Activated CD8-positive, alpha-beta memory T cell treated with anti-CD3 and anti-CD28 coated beads for 1 hour (primary cell): ENCODE measurements around the gene DIO3.

Experiments used
- DNase-seq, 2 donors: peaks; one replicate each; pipeline ENCODE4 v3.0.0-alpha.2; 2020; ENCODE audit warnings: low read depth in 1 of 2; ENCODE audit errors: extremely low read depth in 1 of 2

The DIO3 gene

DNA sequence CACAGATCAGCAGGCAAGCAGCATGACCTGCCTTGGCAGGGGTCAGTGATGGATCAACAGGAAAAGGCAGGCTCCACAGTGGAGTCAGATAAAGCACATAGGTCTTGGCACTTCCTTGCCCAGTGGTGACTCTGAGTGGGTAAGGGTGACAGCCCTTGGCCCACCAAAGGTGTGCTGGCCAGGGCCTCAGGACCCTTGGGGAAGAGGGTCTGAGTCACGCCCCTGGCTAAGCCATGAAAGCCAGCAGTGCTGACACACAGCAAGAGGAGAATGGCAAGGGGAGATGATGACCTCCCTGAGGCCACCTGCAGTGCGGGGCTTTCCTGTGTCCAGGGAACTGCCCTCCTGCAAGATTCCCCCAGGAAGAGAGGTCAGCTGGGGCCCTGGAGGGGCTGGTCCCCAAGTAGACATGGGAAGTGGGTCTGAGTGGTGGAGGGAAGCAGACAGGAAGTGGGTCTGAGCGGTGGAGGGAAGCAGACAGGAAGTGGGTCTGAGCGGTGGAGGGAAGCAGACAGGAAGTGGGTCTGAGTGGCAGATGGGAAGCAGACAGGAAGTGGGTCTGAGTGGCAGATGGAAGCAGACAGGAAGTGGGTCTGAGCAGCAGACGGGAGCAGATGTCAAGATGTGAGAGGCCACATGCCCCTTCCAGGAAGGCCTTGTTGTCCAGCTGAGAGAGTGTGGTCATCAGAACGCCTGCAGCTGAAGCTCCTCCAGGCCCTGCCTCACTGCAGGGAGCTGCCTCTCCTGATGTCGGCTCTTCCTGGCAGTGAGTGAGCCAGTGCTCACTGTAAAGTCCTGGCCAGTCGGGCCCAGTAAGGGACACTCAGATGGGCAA, 34.8 kb downstream of the DIO3 start:
- DNase-seq = no peak

DNA sequence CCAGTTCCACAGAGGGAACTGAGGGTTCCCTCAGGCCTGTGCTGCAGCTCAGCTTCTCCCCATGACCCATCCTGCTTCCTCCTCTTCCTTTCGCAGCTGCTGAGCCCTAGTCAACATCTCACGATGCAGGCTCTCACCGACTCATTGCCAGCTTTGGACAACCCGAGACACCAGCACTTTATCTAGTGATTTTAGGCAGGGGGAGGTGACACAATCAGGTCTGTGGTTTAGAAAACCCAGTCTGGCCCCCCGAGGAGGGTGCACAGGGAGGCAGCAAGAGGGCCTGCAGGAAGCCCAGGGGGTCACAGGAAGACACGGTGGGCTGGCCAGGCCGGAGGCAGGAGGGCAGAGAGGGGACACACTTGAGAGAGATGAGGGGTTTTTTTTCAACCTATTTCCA, 35.4 kb downstream of the DIO3 start:
- no peak for DNase-seq

DNA sequence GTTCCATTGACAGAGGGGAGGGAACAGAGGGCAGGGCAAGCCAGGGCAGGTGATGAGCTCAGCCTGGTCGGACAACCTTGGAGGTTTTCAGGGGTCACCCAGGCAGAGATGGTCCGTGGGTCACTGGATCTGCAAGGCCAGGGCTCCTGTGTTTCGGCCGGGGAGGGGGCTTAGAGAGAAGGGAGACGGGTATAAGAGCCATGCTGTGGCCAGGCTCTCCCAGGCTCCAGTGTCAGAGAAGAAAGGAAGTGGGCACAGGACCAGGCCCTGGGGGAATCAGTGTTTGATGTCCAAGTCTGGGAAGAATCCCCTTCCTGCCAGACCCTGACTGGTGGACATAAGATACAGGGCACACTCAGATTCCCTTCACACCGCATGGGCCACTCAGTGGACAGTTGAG, 36.9 kb downstream of the DIO3 start:
- DNase-seq = no peak

DNA sequence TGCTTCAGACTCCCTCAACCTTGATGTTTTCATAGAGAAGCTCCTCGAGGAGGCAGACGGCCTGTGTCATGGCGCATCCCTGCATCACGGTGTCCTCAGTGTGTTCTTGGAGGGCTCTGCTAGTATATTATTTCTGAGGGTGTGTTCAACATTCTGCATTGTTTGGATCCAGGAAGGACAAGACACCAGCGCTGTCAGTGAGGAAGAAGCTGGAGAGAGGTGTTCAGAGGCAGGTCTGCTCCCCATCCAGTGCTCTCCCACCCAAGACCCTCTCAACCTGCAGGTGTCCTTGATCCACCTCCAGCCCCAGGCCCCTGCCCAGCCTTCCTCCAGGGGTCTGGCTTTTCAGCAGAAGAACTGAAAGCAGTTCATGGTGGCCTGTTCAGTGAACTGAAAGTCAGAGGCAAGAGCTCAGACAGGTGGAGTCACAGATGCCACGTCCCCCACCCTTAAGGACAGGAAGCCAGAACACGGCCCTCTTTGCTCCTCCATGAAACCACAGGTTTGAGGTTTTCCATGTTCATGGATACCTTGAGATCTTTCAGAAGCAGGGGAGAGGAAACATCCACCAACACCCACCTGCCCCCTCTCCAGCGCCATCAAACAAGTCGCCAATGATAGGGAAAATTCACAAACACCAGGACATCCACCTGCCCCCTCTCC, 37.4 kb downstream of the DIO3 start:
- DNase-seq = no peak

DNA sequence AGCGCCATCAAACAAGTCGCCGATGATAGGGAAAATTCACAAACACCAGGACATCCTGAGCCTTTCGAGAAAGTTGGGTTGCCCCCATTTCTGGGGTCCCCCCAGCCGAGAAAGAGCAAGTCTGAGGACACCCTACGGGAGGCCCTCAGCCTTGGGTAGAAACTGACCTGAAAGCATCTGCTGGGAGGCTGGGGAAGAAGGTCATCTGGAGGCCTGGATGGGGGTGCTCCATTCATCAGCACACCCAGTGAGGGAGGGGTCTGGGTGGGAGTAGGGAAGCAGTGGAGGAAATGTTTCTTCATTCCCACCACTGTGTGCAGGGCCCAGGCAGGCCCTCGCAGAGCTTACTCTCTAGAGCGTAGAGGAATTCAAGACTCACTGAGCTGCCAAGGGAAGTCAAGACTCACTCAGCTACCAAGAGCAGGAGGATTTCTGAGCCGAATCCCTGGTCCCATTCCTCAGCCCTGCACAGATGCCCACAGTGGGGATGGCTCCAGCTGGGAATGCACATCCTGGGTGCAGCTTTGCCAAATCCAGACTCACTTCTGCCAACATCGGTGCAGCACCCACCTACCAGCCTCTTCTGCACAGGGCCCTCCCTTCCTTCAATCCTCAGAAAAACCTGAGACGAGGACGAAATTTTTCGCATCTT, 38.1 kb downstream of the DIO3 start:
- no peak for DNase-seq

DNA sequence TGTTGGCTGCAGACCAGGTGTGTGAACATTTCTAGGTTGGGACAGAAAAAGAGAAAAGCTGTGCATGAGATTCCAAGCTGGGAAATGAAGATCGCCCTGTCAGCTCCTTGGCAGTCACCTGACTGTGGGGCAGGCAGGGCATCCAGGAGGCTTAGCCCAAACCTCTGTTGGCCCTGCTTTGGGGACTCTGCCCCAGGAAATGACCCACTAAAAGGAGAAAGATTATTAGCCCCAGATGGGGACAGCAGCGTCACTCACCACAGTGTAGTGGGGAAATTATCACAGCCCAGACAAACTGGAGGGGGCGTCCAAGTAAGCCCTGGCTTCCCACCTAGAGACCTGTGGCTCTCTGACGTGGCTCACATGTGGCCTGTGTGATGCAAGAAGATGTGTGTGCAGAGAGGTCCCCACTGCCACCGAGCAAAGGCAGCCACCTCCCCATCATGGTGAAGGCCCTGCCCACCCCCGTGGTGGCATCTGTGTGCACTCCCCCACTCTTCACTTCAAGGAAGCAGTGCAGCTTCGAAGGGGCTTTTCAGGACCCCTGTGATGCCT, 39.1 kb downstream of the DIO3 start:
- DNase-seq = no peak

DNA sequence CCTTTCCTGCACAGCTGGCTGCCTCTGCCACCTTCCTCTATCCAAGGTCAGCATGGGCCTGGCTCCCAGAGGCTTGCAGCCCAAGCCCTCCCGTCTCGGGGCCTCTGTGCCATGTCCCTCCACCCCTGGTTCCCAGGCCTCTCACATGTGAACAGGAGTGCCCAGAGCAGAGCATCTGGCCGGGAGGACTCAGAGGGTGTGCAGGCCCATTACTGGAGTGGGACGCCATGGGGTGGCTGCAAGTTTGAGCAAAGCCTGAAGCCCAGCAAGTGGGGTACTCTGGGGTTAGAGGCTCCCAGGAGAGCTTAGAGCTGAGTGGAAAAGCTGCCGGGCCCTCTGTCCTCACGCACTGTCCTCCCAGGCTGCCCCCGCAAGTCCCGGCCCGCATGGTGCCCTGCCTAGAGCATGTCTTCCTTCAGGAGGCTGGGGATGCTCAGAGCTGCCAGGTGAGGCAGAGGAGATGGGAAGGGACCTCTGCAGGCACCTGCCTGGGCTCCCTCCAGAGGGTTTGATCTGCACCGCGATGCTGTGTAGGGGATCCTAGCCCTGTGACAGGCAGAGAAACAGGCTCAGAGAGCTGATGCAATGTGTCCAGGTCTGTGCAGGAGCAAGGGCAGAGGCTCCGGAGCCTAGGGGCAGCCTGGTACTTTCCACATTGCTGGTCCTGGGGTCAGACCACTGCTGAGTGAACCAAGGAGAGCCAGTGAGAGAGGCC, 39.8 kb downstream of the DIO3 start:
- no peak for DNase-seq

DNA sequence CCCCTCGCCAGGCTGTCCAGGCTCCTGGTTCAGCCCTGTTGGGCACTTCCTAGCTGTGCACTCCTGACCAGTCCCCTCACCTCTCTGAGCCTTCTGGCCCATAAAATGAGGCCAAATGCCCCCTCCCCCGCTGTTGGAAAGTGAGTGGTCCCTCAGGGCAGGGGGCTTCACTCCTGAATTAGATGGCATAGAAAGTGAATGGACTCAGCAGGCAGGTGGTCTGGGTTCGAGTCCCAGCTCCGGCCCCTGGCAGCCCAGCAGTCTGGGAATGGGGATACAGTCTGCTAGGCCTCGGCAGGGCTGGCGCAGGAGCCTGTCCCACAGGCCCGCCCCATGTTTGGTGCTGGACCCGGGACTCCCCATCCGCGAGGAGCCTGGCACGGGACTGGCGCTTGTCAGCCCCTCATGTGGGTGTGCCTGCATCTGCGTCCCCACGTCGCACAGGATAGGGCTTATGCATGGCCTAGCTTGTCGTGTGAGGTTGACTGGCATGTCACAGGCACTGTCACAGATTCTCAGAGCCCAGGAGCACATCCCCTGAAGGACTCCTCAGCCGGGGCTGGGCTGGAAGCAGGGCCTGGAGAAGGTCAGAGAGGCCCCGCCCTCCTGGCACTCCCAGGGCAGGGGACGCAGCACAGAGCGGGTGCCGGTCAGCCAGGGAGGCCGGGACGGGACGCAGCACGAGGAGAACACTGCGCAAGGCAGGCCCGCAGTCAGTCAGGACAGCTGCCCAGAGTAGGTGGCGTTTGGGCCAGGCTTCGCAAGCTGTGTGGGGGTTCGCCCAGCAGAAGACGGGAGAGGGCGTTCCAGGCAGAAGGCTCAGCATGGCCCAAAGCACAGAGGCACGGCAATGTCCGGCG, 40.5 kb downstream of the DIO3 start:
- DNase-seq = no peak

DNA sequence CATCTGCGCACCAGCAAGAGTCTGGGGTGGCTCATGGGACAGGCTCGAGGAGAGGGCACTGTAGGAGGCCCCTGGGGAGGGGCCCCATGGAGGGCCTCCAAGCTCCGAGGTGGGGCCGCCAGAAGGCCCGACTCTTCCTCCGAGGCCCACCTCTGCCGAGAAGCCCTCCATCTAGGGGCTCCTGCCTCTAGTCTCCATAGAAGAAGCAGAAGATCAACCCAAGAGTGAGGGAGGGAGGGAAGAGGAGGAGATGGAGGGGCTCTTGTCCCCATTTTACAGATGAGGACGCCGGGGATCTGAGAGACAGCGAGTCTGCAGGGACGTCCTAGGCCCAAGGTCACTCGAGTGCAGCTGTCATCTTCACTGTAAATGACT, 41.2 kb downstream of the DIO3 start:
- DNase-seq = no peak

DNA sequence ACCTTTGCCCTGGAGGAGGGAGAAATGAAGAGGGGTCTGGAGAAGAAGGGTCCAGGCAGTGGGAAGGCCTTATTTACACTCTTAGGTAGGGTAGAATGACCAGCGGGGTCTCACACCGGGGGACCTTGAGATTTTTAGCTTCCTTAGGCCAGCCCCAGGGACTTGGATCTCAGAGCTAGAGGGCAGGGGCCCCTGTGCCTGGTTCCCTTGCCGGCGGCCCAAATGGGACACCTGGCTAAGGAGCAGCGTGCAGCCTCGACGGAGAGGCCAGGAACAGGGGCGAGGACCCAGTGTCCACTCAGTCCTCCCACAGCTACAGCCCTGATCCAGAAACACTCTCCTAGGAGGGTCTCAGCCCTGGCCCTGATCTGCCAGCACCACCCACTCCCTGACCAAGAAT, 41.8 kb downstream of the DIO3 start:
- DNase-seq = no peak

DNA sequence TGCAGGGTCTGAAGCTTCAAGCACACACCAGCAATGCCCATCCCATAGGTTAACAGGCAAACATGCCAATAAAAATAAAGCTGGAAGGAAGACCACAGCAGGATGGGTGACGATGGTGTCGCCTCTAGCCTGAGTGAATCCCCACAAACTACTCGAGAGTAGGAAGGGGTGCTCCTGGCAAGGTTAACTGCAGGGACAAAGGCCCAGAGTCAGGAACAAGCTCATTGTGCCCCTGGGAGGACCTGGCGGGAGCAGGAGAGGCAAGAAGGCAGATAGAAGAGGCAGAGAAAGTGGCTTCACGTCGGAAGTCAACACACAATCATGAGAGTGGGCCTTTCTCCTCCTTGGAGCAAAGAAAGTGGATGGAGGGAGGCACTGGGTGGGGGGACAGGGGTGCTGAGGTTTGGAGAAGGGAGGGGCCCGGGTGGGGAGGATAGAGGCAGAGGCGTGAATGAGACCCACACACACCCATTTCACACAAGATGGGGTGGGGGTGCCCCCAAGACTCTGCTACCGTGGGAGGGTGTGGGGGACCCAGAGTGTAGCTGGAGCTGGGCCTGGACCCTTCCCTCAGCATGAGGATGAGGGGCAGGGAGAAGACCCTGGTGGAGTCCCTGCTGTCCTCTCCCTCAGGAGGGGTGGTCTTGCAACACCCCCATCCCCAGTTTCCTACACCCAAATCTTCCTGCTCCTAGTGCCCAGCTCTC, 43.1 kb downstream of the DIO3 start:
- no peak for DNase-seq

DNA sequence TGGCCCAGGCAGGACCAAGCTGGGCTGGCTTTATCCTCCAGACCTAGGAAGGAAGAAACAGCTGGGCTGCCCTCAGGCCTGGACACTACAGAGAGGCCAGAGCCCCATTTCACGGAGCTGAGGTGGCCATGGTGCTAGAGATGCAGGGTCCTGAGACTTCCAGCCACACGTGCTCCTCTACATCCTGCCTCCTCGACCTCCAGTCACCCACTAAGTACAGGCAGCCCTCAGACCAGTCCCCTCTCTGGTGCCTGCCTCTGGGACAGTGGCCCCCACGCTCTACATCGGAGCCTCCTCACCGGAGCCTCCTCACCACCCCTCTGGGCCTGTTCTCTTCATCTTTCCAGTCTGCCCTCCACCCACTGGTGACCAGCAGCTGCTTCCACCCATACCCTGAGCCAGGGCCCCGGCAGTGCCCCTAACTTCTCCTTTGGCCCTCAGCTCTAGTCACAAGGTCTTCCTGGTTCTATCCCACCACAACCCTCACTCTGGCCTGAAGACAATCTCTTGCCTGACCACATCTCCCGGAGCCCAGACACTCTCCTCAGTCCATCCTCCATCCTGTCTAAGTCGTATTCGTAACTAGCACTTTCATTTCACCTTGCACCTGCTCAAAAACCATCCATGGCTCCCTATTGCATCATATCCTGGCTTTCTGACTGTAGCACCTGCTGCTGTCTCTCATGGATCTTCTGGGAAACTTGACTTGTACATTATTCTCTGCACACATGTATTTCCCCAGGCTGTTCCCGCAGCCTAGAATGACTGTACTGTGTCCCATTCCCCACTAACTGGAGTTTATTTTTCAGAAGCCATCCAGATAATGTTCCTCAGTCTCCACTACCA, 43.9 kb downstream of the DIO3 start:
- no peak for DNase-seq

DNA sequence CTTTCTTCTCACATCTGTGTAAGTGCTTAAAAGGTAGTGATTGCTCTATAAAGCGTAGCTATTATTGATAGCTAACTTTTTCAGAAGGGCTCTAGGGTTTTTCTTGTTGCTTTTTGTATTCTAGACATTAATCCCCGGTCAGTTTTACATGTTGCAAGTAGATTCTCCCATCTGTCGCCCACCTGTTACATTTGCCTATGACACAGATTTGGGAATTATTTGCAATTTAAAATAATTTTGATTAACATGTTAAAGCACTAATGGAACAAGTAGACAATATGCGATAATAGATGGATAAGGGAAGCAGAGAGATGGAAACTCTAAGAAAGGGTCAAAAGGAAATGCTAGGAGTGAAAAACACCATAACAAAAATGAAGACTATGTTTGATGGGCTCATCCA, 44.5 kb downstream of the DIO3 start:
- no peak for DNase-seq
